ENCODE results near the gene AKTIP.
"Not testable (repeated sequence)": the region's sequence is repeated elsewhere in the genome, so short reads cannot be mapped to it uniquely, and the experiment has no call there.

Gene AKTIP

GRCh38 chr16:53515259-53515658 is 12.2 kb upstream of the AKTIP start:
- no peak for DNase-seq

GRCh38 chr16:53512795-53513194 is 9.8 kb upstream of the AKTIP start:
- DNase-seq, result not testable (repeated sequence)

GRCh38 chr16:53511403-53512280 is 8.6 kb upstream of the AKTIP start:
- DNase-seq, result peak; percentile 98

- DNase-seq, result peak; percentile 60
These were observed 8.0 kb upstream of the AKTIP start for GRCh38 chr16:53511084-53511402.

GRCh38 chr16:53510704-53511070 is 7.7 kb upstream of the AKTIP start:
- no peak for DNase-seq

GRCh38 chr16:53509906-53510703 is 7.1 kb upstream of the AKTIP start:
- peak; percentile 81 for DNase-seq

GRCh38 chr16:53507464-53508179 is 4.6 kb upstream of the AKTIP start:
- no peak for DNase-seq

- DNase-seq, result no peak
These were observed 3.2 kb upstream of the AKTIP start for GRCh38 chr16:53506254-53506653.

GRCh38 chr16:53504665-53505064 is 1.7 kb upstream of the AKTIP start:
- DNase-seq, result peak; percentile 51

GRCh38 chr16:53503991-53504663 is 1.1 kb upstream of the AKTIP start:
- peak; percentile 50 for DNase-seq

GRCh38 chr16:53503270-53503923 is 388 bp upstream of the AKTIP start:
- peak; percentile 100 for DNase-seq

GRCh38 chr16:53501216-53501859 is 1.7 kb downstream of the AKTIP start:
- no peak for DNase-seq

- no peak for DNase-seq
These were observed 4.0 kb downstream of the AKTIP start for GRCh38 chr16:53498984-53499383.

GRCh38 chr16:53495325-53495724 is 7.7 kb downstream of the AKTIP start:
- peak; percentile 10 for DNase-seq

GRCh38 chr16:53494636-53495035 is 8.4 kb downstream of the AKTIP start:
- no peak for DNase-seq

GRCh38 chr16:53492503-53492902 is 10.5 kb downstream of the AKTIP start:
- no peak for DNase-seq

GRCh38 chr16:53489755-53490154 is 13.3 kb downstream of the AKTIP start:
- DNase-seq, result no peak

- DNase-seq, result no peak
These were observed 16.8 kb downstream of the AKTIP start for GRCh38 chr16:53486230-53486629.

GRCh38 chr16:53484542-53484941 is 18.5 kb downstream of the AKTIP start:
- DNase-seq, result no peak

GRCh38 chr16:53482123-53482522 is 20.9 kb downstream of the AKTIP start:
- no peak for DNase-seq

GRCh38 chr16:53480394-53480793 is 22.6 kb downstream of the AKTIP start:
- DNase-seq, result no peak

- DNase-seq, result no peak
These were observed 24.0 kb downstream of the AKTIP start for GRCh38 chr16:53478965-53479364.

All from DMS53 (cell line).